Measurements from ENCODE around the gene APOF. TPM values are rescaled to one million over a fixed set of nuclear protein-coding genes. Genes with fewer than 3 reads are reported as not detected.

Gene APOF
- total and polyA plus RNA-seq, 2 experiments from 2014 or later, result not detected

DNA sequence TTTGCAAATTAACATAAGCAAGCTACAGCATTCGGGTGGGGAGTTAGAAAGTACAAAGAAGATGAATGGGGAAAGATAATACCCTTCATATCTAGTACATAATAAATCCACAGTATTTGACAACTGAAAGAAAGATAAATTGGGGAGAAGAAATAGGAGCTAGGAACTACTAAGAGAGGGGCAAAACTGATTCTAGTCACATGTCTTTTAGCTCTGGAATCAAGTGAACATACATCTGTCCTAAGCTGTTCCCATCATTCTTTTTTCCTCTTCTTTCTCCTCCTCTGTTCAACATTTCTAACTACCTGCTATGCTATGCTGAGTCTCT is 15.3 kb upstream of the APOF start:
- no peaks in the 10 kb centered on the region for H3K79me2 ChIP-seq (replicated peaks; ENCODE audit: insufficient read depth)
- peak overlapping the region; percentile 96 for H2AFZ ChIP-seq
- Mint-ChIP-seq H3K9me3 (peaks cover 7% of the 10 kb centered on the region; the same call in 2 of the 3 replicates), H3K4me3 (no peak overlapping the region), H3K27me3 (ENCODE audit: insufficient read depth, low read depth, poor library complexity) (peaks cover 5% of the 10 kb centered on the region), H3K4me1 (peaks cover 11% of the 10 kb centered on the region; the same call in 2 of the 3 replicates), H3K36me3 (ENCODE audit: low read depth) (no peaks in the 10 kb centered on the region), H3K27ac (no peak overlapping the region)
- H3F3A ChIP-seq (replicated peaks; ENCODE audit: low read depth), result no peaks in the 10 kb centered on the region; the same call in 1 of the 2 replicates
- ATAC-seq (no peak), DNase-seq (ENCODE audit: low spot score) (no peak)
- no peaks in the 10 kb centered on the region for H4K20me1 ChIP-seq (replicated peaks; ENCODE audit: insufficient read depth)
- H3K36me3 ChIP-seq (ENCODE audit: insufficient read depth), result no peaks in the 10 kb centered on the region
- no peaks in the 10 kb centered on the region for H3K9me2 ChIP-seq (ENCODE audit: insufficient read depth)
- peaks cover 6% of the 10 kb centered on the region; the same call in 1 of the 2 replicates for H3K4me1 ChIP-seq (ENCODE audit: insufficient read depth)
- TF ChIP-seq, protein P1, sequence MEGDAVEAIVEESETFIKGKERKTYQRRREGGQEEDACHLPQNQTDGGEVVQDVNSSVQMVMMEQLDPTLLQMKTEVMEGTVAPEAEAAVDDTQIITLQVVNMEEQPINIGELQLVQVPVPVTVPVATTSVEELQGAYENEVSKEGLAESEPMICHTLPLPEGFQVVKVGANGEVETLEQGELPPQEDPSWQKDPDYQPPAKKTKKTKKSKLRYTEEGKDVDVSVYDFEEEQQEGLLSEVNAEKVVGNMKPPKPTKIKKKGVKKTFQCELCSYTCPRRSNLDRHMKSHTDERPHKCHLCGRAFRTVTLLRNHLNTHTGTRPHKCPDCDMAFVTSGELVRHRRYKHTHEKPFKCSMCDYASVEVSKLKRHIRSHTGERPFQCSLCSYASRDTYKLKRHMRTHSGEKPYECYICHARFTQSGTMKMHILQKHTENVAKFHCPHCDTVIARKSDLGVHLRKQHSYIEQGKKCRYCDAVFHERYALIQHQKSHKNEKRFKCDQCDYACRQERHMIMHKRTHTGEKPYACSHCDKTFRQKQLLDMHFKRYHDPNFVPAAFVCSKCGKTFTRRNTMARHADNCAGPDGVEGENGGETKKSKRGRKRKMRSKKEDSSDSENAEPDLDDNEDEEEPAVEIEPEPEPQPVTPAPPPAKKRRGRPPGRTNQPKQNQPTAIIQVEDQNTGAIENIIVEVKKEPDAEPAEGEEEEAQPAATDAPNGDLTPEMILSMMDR (conservative IDR thresholded peaks at IDR 0.05; ENCODE audit: low read depth in 2 of 2), result no peak
- TF ChIP-seq ZNF114 (CRISPR knock-in tag; IDR thresholded peaks at IDR 0.05) (no peak), NANOG (IDR thresholded peaks at IDR 0.05; ENCODE audit: borderline replicate concordance) (no peak), EZH2 (IDR thresholded peaks at IDR 0.05; ENCODE audit: low read depth, unreplicated experiment) (no peak), ZNF331 (CRISPR knock-in tag; IDR thresholded peaks at IDR 0.05; ENCODE audit: low read depth) (no peak), STAT1 (IDR thresholded peaks at IDR 0.05; ENCODE audit: unreplicated experiment) (no peak), POLR2AphosphoS5 (IDR thresholded peaks at IDR 0.05; ENCODE audit: low read depth) (no peak), CREB1 (CRISPR knock-in tag; IDR thresholded peaks at IDR 0.05; ENCODE audit: low read depth) (no peak), EZH2phosphoT487 (IDR thresholded peaks at IDR 0.05; ENCODE audit: unreplicated experiment) (no peak), JUNB (IDR thresholded peaks at IDR 0.05; ENCODE audit: unreplicated experiment) (no peak)
- TF ChIP-seq, protein P2, sequence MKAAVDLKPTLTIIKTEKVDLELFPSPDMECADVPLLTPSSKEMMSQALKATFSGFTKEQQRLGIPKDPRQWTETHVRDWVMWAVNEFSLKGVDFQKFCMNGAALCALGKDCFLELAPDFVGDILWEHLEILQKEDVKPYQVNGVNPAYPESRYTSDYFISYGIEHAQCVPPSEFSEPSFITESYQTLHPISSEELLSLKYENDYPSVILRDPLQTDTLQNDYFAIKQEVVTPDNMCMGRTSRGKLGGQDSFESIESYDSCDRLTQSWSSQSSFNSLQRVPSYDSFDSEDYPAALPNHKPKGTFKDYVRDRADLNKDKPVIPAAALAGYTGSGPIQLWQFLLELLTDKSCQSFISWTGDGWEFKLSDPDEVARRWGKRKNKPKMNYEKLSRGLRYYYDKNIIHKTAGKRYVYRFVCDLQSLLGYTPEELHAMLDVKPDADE (IDR thresholded peaks at IDR 0.05), result no peak
- TF ChIP-seq, protein P3, sequence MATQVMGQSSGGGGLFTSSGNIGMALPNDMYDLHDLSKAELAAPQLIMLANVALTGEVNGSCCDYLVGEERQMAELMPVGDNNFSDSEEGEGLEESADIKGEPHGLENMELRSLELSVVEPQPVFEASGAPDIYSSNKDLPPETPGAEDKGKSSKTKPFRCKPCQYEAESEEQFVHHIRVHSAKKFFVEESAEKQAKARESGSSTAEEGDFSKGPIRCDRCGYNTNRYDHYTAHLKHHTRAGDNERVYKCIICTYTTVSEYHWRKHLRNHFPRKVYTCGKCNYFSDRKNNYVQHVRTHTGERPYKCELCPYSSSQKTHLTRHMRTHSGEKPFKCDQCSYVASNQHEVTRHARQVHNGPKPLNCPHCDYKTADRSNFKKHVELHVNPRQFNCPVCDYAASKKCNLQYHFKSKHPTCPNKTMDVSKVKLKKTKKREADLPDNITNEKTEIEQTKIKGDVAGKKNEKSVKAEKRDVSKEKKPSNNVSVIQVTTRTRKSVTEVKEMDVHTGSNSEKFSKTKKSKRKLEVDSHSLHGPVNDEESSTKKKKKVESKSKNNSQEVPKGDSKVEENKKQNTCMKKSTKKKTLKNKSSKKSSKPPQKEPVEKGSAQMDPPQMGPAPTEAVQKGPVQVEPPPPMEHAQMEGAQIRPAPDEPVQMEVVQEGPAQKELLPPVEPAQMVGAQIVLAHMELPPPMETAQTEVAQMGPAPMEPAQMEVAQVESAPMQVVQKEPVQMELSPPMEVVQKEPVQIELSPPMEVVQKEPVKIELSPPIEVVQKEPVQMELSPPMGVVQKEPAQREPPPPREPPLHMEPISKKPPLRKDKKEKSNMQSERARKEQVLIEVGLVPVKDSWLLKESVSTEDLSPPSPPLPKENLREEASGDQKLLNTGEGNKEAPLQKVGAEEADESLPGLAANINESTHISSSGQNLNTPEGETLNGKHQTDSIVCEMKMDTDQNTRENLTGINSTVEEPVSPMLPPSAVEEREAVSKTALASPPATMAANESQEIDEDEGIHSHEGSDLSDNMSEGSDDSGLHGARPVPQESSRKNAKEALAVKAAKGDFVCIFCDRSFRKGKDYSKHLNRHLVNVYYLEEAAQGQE (IDR thresholded peaks at IDR 0.05; ENCODE audit: unreplicated experiment), result no peak
- TF ChIP-seq, protein P4, sequence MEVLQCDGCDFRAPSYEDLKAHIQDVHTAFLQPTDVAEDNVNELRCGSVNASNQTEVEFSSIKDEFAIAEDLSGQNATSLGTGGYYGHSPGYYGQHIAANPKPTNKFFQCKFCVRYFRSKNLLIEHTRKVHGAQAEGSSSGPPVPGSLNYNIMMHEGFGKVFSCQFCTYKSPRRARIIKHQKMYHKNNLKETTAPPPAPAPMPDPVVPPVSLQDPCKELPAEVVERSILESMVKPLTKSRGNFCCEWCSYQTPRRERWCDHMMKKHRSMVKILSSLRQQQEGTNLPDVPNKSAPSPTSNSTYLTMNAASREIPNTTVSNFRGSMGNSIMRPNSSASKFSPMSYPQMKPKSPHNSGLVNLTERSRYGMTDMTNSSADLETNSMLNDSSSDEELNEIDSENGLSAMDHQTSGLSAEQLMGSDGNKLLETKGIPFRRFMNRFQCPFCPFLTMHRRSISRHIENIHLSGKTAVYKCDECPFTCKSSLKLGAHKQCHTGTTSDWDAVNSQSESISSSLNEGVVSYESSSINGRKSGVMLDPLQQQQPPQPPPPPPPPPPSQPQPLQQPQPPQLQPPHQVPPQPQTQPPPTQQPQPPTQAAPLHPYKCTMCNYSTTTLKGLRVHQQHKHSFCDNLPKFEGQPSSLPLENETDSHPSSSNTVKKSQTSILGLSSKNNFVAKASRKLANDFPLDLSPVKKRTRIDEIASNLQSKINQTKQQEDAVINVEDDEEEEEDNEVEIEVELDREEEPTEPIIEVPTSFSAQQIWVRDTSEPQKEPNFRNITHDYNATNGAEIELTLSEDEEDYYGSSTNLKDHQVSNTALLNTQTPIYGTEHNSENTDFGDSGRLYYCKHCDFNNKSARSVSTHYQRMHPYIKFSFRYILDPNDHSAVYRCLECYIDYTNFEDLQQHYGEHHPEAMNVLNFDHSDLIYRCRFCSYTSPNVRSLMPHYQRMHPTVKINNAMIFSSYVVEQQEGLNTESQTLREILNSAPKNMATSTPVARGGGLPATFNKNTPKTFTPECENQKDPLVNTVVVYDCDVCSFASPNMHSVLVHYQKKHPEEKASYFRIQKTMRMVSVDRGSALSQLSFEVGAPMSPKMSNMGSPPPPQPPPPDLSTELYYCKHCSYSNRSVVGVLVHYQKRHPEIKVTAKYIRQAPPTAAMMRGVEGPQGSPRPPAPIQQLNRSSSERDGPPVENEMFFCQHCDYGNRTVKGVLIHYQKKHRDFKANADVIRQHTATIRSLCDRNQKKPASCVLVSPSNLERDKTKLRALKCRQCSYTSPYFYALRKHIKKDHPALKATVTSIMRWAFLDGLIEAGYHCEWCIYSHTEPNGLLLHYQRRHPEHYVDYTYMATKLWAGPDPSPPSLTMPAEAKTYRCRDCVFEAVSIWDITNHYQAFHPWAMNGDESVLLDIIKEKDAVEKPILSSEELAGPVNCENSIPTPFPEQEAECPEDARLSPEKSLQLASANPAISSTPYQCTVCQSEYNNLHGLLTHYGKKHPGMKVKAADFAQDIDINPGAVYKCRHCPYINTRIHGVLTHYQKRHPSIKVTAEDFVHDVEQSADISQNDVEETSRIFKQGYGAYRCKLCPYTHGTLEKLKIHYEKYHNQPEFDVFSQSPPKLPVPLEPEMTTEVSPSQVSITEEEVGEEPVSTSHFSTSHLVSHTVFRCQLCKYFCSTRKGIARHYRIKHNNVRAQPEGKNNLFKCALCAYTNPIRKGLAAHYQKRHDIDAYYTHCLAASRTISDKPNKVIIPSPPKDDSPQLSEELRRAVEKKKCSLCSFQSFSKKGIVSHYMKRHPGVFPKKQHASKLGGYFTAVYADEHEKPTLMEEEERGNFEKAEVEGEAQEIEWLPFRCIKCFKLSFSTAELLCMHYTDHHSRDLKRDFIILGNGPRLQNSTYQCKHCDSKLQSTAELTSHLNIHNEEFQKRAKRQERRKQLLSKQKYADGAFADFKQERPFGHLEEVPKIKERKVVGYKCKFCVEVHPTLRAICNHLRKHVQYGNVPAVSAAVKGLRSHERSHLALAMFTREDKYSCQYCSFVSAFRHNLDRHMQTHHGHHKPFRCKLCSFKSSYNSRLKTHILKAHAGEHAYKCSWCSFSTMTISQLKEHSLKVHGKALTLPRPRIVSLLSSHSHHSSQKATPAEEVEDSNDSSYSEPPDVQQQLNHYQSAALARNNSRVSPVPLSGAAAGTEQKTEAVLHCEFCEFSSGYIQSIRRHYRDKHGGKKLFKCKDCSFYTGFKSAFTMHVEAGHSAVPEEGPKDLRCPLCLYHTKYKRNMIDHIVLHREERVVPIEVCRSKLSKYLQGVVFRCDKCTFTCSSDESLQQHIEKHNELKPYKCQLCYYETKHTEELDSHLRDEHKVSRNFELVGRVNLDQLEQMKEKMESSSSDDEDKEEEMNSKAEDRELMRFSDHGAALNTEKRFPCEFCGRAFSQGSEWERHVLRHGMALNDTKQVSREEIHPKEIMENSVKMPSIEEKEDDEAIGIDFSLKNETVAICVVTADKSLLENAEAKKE (CRISPR knock-in tag; IDR thresholded peaks at IDR 0.05), result no peak
- no peaks in the 10 kb centered on the region for H3K27me3 ChIP-seq (ENCODE audit: insufficient read depth)
- no peak overlapping the region for H3K4me2 ChIP-seq
- no peak overlapping the region for H3K4me3 ChIP-seq
- H3K27ac ChIP-seq (ENCODE audit: low read depth), result no peak overlapping the region

All from GM23338 (cell line).